LNCaP clone FGC (cell line): Measurements from ENCODE around the gene GPATCH2.

Source experiments
- DNase-seq: peaks from one replicate; pipeline ENCODE4 v3.0.0-alpha.2; 2011; ENCODE audit warnings: low read depth
- H3K4me3 ChIP-seq: 2 replicates; pipeline ENCODE4 v1.5.1; 2011; ENCODE audit warnings: mild to moderate bottlenecking, low read depth, low read length, control low read depth
- CTCF ChIP-seq: IDR thresholded peaks from 2 replicates; pipeline ENCODE4 v1.5.1; 2012; ENCODE audit warnings: mild to moderate bottlenecking; ENCODE audit not compliant: control insufficient read depth, insufficient read depth; ENCODE audit errors: extremely low read depth

GPATCH2 gene

GRCh38 chr1:217482356-217483102 lies 148.4 kb downstream of the GPATCH2 start:
- TF ChIP-seq CTCF: no peak
- H3K4me3 ChIP-seq: no peak overlapping the region
- no peak for DNase-seq

DNA sequence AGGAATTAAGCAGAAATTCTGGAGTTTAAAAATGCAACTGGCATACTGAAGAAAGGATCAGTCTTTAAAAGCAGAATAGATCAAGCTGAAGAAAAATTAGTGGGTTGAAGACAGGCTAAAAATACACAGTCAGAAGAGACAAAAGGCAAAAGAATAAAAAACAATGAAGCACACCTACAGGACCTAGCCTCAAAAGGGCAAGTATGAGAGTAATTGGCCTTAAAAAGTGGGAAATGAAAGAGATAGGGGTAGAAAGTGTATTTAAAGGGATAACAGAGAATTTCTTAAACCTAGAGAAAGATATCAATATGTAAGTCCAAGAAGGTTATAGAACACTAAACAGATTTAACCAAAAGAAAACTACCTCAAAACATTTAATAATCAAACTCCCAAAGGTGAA lies 152.4 kb downstream of the GPATCH2 start:
- H3K4me3 ChIP-seq: no peak overlapping the region
- no peak for DNase-seq
- no peak for TF ChIP-seq CTCF

DNA sequence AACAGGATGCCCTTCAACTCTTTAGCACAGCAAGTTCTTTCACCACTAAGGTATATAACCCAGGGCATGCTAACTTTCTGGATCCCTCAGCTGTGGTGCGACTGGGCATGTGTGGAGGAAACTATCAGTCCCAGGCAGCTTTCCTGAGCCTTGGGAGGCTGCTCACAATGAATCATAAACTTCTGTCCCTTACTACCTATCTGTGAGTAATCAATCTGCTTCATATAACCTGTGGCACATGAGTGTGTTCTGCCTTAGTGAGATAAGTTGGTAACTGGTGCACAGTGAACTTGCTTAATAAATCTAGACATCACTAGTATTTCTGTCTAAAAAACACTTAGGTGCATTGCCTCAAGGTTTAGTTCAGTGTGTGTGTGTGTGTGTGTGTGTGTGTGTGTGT lies 158.0 kb downstream of the GPATCH2 start:
- TF ChIP-seq CTCF: no peak
- no peak for DNase-seq

GRCh38 chr1:217471403-217471802 lies 159.5 kb downstream of the GPATCH2 start:
- TF ChIP-seq CTCF: no peak
- peak; percentile 26 for DNase-seq
- H3K4me3 ChIP-seq: no peak overlapping the region

More for the DNA sequence above, 158.0 kb downstream of the GPATCH2 start:
- no peak overlapping the region for H3K4me3 ChIP-seq

DNA sequence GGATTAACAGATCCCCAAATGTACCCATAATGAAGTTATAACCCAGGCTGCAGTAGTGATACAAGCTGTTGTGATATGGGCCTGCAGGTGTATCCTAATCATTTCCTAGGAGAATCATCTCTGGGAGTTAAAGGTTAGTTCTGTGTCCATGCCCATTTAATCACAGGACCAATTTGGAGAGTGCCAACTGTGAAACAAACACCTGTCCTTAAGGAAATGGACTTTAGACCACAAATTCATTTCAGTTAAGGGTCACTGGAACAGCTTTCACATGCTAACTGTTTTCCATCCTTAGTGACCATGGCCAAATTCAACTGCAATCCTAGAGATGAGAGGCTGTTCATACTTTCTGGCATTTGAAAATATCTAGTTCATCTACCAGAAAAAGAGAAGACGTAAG lies 160.9 kb downstream of the GPATCH2 start:
- TF ChIP-seq CTCF: no peak
- no peak overlapping the region for H3K4me3 ChIP-seq
- no peak for DNase-seq

DNA sequence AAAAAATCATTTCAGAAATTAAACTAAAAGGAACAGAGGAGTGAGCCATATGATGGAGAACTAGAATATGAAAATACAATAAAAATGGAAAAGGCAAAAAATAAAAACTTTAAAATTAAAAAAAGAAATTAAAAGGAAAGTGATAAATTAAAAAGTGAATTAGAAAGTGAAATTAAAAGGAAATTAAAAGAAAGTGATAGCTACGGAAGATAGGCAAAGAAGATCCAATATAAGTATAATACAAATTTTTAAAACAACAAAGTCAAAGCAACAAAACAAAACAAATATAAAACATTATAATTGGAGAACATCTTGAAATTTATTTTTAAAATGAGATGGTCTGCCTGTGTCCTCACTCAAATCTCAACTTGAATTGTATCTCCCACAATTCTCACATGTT lies 165.8 kb downstream of the GPATCH2 start:
- DNase-seq: no peak
- TF ChIP-seq CTCF: no peak
- no peak overlapping the region for H3K4me3 ChIP-seq

DNA sequence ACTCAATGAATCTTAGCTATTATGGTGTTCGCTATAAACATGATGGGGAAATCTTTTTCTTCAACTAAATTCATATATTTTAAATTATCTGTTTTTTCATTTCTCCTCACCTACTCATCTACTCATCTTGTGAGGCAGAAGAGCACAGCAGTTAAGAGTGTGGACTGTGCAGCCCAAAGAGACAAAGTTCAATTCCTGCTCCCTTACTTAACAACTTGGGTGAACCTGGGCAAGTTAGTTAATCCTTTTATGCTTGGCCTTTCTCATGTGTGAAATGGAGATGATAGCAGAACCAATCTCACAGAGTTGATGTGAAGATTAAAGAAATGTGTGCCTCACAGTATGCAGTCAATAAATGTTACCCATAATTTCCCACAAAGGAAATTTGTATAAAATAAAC lies 168.2 kb downstream of the GPATCH2 start:
- H3K4me3 ChIP-seq: no peak overlapping the region
- DNase-seq: no peak
- no peak for TF ChIP-seq CTCF
